ENCODE measurements around the gene TRAPPC4.
"Not testable (repeated sequence)": the region's sequence is repeated elsewhere in the genome, so short reads cannot be mapped to it uniquely, and the experiment has no call there.

TRAPPC4 gene

DNA sequence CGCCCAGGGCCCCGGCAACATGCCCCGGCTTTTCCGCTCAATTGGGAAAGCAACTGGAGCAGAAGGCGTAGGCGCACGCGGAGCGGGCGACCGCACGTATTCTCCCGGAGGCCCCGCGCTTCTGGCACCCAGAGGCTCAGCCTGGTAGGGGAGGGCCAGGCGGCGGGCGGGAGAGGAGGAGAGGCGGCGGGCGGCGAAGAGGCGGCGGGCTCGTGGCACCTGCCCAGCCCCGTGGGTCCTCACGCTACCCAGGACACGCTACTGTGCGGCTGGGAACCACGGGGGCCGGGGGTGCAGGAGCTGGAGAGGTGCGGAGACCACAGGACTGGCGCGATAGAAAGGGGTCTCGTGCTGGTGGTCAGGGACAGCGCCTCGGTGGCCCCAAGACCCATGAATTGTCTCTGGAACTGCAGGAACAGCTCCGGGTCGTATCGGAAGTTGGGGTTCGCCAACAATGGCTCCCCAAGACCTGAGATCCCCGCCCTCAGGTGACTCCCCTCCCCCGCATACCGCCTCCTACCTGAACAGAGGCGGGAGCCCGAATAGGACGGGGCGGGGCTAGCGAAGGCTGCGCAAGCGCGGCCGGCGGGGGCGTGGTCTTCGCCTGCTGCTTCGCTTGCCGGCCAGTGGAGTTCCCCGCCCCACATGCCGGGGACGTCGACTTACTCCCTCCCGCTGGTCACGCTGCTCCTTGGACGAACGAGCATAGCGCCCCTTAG, 11.9 kb downstream of the TRAPPC4 start, which contains the start of gene SLC37A4:
SLC37A4 (minus strand) TSS at position 549 of the 719 bp plus-strand sequence.
- peak; percentile 98 to 99 (median 98) for DNase-seq (ENCODE audit: low read depth in 2 of 3, low spot score in 2 of 3)

DNA sequence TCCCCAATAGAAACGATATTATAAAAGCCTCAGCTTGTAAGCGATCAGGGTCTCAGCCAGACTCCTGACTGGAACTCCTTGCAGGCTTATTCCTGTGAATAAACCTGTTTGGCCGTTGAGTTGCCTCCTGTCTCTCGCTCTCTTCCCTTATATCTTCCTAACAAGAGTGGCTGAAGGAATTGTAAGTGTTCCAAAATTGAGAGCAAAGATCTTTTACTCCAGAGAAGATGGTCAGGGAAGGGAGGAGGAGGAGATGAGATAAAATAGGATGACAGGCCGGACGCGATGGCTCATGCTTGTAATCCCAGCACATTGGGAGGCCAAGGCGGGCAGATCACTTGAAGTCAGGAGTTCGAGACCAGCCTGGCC, 13.3 kb downstream of the TRAPPC4 start:
- DNase-seq (ENCODE audit: low read depth in 2 of 3, low spot score in 2 of 3) = no peak

DNA sequence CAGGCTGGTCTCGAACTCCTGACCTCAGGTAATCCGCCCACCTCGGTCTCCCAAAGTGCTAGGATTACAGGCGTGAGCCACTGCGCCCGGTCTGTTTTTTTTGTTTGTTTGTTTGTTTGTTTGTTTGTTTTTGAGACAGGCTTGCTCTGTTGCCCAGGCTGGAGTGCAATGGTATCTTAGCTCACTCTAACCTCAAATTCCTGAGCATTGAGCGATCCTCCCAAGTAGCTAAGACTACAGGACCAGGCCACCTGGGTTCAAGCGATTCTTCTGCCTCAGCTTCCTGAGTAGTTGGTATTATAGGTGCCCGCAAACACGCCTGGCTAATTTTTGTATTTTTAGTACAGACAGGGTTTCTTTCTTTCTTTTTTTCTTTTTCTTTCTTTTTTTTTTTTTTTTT, 14.9 kb downstream of the TRAPPC4 start:
- not testable (repeated sequence) for DNase-seq (ENCODE audit: low read depth in 2 of 3, low spot score in 2 of 3)

DNA sequence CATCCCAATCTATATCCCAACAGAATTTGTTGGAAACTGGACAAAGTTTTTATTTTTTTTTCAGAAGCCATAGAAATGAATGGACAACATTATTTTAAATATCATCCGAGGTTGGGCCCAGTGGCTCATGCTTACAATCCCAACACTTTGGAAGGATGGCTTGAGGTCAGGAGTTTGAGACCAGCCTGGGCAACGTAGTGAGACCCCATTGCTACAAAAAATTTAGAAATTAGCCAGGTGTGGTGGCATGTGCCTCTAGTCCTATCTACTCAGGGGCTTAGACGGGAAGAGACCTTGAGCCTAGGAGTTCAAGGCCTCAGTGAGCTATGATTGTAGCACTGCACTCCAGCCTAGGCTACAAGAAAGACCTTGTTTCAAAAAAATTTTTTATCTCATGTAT, 16.2 kb downstream of the TRAPPC4 start:
- no peak for DNase-seq (ENCODE audit: low read depth in 2 of 3, low spot score in 2 of 3)

DNA sequence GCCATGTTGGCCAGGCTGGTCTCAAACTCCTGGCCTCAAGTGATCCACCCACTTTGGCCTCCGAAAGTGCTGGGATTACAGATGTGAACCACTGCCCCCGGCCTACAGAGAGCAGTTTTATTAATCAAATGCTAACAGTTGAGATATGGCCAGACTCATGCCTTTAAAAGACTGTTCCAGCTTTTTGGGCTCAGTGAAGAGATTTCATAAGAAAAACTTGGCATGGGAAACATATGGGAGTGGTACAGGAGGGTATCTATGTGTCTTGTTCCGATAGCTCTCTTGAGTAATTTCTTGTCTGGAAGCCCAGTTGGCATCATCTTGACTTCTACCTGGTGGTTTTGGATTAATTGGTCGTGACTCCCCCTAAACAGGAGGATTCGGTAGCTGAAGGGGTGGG, 20.3 kb downstream of the TRAPPC4 start:
- DNase-seq (ENCODE audit: low read depth in 2 of 3, low spot score in 2 of 3) = no peak

DNA sequence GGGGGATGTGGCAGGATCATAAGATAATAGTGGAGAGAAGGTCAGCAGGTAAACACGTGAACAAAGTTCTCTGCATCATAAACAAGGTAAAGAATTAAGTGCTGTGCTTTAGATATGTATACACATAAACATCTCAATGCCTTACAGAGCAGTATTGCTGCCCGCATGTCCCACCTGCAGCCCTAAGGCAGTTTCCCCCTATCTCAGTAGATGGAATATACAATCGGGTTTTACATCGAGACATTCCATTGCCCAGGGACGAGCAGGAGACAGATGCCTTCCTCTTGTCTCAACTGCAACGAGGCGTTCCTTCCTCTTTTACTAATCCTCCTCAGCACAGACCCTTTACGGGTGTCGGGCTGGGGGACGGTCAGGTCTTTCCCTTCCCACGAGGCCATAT, 20.9 kb downstream of the TRAPPC4 start:
- not testable (repeated sequence) for DNase-seq (ENCODE audit: low read depth in 2 of 3, low spot score in 2 of 3)

DNA sequence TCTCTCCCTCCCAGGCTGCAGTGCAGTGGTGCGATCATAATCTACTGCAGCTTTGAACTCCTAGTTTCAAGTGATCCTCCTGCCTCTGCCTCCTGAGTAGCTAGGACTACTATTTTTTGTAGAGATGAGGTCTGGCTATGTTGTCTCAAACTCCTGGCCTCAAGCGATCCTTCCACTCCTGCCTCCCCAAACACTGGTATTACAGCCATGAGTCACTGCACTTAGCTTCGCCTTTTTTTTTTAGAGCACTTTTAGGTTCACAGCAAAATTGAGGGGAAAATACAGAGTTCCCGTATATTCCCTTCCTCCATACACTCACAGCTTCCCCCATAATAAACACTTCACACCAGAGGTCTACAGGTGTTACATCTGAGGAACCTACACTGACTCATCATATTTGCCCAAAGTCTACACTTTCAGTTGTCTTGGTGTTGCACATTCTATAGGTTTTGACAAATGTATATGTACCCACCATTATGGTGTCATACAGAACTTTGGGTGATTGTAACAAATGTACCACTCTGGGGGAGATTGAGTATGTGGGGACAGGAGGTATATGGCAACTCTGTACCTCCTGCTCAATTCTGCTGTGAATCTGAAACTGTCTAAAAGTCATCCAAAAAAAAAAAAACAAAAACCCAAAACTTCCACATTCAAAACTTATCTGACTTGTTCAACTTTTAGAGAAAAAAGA, 23.4 kb downstream of the TRAPPC4 start:
- no peak for DNase-seq (ENCODE audit: low read depth in 2 of 3, low spot score in 2 of 3)

DNA sequence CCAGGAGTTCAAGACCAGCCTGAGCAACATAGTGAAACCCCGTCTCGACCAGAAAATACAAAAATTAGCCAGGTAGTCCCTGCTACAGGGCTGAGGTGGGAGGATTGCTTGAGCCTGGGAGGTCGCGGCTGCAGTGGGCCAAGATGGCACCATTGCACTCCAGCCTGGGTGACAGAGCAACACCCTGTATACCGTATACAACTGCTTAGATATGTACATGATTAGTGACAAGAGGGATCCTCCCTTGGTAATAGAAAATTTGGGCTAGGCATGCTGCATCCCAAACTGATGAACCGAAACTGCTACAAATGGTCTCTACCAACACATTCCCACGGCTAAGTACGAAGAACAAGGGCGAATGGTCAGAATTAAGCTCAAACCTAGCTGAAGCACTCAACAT, 24.4 kb downstream of the TRAPPC4 start:
- no peak for DNase-seq (ENCODE audit: low read depth in 2 of 3, low spot score in 2 of 3)

DNA sequence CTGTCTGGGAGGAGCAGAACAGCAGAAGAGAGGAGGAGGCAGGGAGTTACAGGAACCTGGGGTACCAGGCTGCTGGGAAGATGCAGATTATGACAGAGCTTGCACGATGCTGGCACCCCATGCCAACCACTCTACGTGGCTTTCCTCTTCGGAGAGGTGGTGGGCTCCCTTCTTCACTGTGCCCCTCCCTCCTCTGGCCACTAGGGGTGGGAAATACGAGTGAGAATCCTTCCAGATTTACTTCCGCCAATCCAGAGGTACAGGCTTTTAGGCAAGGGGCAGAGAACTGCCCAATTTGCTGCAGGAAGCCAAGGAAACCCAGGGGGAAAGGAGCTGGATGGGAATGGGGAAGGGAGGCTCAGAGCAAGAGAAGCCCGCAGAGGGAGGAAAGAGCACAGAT, 26.1 kb downstream of the TRAPPC4 start:
- DNase-seq (ENCODE audit: low read depth in 2 of 3, low spot score in 2 of 3) = no peak

DNA sequence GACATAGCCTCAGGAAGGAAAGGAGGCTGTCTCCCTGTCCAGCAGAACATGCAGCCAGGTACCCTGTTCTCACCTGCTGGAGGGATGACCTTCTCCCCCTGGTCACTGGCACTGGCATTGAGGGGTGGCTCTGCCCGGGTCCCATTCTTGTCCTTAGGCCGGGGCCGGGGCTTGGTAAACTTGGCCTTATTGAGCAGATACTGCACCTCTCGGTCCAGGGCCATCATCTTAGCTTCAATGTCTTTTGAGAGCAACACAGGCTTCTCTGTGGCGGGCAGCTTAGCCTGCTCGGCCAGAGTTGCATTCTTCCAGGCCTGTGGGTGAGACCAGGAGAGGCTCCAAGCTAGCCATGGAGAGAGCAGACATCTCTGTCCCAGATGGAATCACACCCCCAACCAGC, 27.9 kb downstream of the TRAPPC4 start:
- no peak for DNase-seq (ENCODE audit: low read depth in 2 of 3, low spot score in 2 of 3)

DNA sequence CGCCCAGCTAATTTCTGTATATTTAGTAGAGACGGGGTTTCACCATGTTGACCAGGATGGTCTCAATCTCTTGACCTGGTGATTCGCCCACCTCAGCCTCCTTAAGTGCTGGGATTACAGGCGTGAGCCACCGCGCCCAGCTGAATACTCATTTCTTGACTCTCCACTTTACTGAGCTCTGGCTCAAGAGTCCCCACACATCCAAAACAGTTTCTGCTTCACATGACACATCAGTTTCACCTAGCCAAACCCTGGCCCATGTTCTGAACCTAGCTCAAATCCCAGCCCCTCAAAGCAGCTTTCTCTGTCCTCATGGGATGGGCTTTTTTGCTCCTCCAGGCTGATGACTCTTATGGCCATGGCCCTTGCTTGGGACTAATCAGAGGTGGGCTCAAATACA, 28.6 kb downstream of the TRAPPC4 start:
- no peak for DNase-seq (ENCODE audit: low read depth in 2 of 3, low spot score in 2 of 3)

DNA sequence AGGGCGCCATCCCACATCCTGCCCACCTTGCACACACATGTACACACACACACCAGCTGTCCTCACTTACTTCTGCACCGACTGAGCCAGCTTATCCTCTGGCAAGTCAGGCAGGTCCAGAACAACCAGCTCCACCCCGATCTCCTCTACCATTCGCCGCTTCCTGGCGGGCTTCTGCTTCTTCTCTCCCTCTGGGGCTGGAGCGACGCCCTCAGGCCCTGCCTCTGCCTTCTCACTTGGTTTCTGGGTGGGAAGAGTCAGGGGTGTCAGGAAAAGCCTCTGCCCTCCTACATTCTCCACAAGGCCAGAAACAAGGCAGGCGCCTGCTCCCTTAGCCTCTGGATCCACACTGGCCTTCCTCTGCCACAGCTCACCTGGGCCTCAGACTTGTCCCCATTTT, 30.1 kb downstream of the TRAPPC4 start:
- no peak for DNase-seq (ENCODE audit: low read depth in 2 of 3, low spot score in 2 of 3)

DNA sequence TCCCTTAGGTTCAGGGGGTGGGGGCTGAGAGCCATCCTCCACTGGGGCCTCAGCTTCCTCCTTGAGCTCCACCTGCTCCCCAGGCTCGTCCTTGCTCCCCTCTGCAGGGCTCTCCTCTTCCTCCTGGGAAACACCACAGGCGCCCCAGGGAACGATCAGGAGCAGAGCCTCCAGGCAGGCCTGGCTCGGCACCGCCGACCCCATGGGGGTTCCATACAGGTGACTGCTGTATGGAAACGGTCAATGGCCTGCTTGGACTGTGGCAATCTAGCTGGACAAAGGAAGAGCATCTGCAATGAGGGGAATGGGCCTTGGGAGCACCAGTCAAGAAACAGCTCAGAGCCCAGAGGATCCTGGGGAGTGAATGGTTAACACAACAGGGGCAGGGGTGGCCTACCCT, 30.5 kb downstream of the TRAPPC4 start:
- DNase-seq (ENCODE audit: low read depth in 2 of 3, low spot score in 2 of 3) = no peak

DNA sequence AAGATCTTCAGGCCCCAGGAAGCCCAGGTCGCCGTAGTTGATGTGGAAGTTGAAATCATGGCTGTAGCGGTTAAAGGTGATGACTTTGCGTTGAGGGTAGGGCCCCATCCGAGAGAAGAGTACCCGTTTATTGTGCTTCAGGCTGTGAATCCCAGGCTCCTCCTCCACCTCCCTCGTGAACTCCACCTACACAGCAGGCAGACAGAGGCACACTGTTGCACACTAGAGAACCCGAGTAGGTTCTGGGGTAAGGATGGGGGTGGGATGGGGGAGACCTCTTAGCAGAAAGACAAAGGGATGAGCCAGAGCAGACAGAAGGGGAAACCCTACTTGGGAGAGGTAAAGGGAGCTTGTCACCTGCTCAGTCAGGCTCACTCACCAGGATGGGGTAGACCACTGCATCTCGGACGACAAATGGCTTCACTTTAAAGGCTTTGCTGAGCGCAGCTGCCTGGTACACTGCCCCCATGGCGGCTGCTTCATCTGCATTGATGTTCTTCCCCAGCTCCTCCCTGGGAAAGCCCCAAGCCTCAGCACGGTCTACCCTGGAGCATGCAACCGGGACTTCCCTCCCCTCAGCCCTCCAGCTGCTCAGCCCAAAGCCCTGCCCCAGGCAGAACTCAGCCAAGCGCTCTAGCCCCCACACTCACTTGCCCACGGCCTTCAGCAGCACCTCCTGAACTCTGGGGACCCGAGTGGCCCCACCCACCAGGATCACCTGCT, 33.0 kb downstream of the TRAPPC4 start:
- DNase-seq (ENCODE audit: low read depth in 2 of 3, low spot score in 2 of 3) = no peak

DNA sequence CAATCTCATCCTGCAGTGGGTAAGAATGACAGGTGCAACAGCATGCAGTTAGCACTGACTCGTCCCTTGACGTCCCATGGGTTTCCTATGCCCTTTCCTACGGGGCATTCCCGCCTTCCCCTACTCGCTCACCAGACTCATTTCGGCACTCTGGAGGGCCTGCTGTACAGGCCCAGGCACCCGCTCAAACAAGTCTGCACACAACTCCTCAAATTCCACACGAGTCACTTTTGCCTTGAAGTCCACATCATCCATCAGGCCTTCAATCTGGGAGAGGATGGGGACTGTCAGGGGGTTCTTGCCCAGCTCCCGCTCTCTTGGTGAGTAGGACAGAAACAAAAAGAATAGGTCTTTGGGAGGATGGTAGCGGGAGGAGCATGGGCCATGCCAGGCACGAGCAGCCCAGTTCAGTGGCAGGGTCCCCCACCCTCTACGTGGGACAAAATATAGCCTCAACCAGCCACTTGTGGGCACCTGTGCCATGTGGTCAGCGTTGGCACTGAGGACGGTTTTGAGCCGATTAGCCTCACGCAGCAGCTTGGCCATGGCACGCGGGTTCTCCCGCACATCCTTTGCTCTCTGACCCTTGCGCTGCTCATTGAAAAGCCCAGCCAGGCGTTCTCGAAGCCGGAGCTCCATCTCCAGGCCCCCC, 33.7 kb downstream of the TRAPPC4 start:
- DNase-seq (ENCODE audit: low read depth in 2 of 3, low spot score in 2 of 3) = no peak

DNA sequence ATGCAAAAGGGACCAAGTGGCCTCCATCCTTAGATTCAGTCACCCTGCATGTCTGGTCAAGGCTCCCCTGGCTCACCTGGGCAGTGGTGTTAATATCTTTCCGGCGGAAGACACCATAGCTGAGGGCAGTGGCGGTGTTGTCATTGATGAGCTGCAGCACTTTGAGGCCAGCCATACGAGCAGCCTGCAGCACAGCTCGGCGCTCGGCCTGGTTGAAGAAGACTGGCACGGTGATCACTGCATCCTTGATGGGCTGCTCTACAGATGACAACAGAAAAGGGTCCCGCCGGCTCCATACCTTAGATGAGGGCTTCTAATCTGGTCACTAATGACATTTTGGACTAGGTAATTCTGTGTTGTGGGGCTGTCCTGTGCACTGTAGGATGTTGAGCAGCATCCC, 35.9 kb downstream of the TRAPPC4 start:
- no peak for DNase-seq (ENCODE audit: low read depth in 2 of 3, low spot score in 2 of 3)

DNA sequence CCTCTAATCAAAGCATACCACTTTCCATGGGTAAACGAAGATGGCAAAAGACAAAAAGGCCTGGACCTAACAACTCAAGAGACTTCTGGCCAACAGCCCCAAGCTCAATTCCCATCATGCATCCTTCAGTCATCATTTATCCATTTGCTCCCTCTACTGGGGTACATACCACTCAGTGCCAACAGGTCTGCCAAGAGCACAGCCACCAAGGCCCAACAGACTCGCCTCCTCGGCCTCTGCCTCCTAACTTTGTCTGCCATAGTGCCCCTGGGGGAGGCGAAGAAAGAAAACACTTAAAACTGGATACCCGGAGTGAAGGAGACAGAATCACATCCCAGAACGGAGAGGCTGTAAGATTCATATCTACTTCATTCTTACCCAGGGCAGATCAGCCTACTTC, 37.3 kb downstream of the TRAPPC4 start:
- no peak for DNase-seq (ENCODE audit: low read depth in 2 of 3, low spot score in 2 of 3)

DNA sequence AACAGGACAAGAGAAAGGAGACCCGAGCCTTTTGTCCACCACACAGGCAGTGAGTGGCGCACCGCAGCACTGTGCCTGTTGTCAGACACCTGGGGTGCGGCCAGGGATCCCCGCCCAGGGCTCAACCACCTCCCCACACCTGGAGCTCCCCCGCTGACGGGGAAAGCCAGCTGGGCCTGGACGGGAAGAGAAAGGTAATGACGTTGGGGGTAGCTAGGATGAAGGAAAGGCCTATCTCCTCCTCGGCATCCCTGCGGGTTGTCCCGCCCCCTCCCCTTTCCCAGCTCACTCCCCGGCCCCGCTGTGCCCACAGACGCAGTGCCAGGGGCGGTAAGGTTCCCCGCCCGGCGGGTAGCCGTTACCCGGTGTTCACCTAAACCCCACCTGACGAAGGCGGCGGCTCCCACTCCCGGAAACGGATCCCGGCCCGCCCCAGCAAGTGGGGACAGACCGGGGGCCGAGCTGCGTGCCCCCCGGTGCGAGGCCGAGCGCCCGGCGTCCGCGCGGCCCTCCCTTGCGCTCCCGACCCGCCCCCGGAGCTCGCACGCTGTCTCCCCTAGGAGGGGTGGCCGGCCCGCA, 37.9 kb downstream of the TRAPPC4 start:
- peak in 2 of 3 experiments; percentile 16 to 23 for DNase-seq (ENCODE audit: low read depth in 2 of 3, low spot score in 2 of 3)

DNA sequence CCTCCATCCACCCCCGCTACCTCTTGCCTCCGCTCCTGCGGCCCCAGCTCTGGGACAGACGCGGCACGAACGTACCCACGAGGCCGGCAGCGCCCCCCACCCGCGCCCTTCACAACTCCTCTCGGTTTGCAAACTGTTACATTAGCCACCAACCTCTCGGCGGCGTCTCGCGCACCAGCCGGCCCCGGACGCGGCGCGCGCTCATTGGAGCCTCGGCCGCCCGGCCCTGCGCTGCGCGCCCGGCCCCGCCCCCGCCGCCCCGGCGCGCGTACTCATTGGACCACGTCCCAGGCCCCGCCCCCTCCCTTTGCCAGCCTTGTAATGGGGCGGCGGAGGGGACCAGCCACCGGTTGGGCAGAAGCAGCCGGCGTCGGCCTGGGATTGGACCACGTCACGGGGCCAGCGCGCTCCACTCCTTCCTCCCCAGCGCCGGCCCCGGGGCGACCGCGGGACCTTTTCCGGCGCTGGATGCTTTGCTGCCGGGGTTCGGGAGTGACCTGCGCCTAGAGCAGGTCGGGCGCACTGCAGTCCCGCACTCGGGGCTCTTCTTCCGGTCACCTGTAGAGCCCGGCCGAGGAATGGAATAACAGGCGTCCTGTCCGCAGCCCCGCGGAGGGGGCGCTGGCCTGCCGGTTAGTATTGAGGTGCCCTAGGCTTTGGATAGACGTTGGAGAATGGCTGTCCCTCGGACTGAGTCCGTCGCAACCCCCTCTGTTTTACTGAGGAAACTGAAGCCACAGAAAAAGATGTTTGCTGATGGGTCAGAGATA, 38.6 kb downstream of the TRAPPC4 start, which contains the start of gene HYOU1:
HYOU1 (minus strand) TSS at position 206 of the 770 bp plus-strand sequence. CDS start 1,045 bp downstream, outside the sequence.
- peak; percentile 96 to 98 (median 98) for DNase-seq (ENCODE audit: low read depth in 2 of 3, low spot score in 2 of 3)

DNA sequence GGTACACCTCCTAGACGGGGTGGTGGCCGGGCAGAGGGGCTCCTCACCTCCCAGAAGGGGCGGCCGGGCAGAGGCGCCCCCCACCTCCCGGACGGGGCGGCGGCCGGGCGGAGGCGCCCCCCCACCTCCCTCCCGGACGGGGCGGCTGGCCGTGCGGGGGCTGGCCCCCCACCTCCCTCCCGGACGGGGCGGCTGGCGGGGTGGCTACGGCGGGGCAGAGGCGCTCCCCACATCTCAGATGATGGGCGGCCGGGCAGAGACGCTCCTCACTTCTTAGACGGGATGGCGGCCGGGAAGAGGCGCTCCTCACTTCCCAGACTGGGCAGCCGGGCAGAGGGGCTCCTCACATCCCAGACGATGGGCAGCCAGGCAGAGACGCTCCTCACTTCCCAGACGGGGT, 40.6 kb downstream of the TRAPPC4 start:
- DNase-seq (ENCODE audit: low read depth in 2 of 3, low spot score in 2 of 3) = not testable (repeated sequence)

Measured in activated CD8-positive, alpha-beta memory T cell treated with anti-CD3 and anti-CD28 coated beads for 48 hours (primary cell).